Astrocyte (in vitro differentiated cells and primary cell): ENCODE results near the gene CD2. TPM values are rescaled to one million over a fixed set of nuclear protein-coding genes. Genes with fewer than 3 reads are reported as not detected.

Experiments
- DNase-seq: peaks from one replicate; pipeline ENCODE4 v3.0.0-alpha.2; 2010; ENCODE audit warnings: low read depth
- FAIRE-seq: peaks from 2 replicates; lab custom pipeline; 2011; peaks lifted over from hg19 to GRCh38; lab: Jason Lieb, UNC
- H2AFZ ChIP-seq: 2 replicates; pipeline ENCODE4 v1.6.0; 2012; ENCODE audit warnings: low read depth, low read length, inconsistent platforms
- H3K27ac ChIP-seq: 2 replicates; pipeline ENCODE4 v1.5.1; 2011; ENCODE audit warnings: low read depth, low read length, inconsistent platforms
- H3K27me3 ChIP-seq: 2 replicates; pipeline ENCODE4 v1.6.0; 2011; ENCODE audit warnings: low read length, inconsistent platforms; ENCODE audit not compliant: insufficient read depth
- H3K36me3 ChIP-seq: 2 replicates; pipeline ENCODE4 v1.5.1; 2011; ENCODE audit warnings: low read length, inconsistent platforms; ENCODE audit not compliant: insufficient read depth
- H3K4me1 ChIP-seq: 2 replicates; pipeline ENCODE4 v1.5.1; 2011; ENCODE audit warnings: low read length, inconsistent platforms; ENCODE audit not compliant: insufficient read depth
- H3K4me2 ChIP-seq: 2 replicates; pipeline ENCODE4 v1.6.0; 2012; ENCODE audit warnings: low read length, inconsistent platforms
- H3K4me3 ChIP-seq: 2 replicates; pipeline ENCODE4 v1.5.1; 2011; ENCODE audit warnings: low read depth, mild to moderate bottlenecking, low read length, inconsistent platforms; ENCODE audit not compliant: insufficient read depth
- H3K79me2 ChIP-seq: 2 replicates; pipeline ENCODE4 v1.6.0; 2012; ENCODE audit warnings: mild to moderate bottlenecking, low read length, inconsistent platforms; ENCODE audit not compliant: insufficient read depth
- H3K9ac ChIP-seq: 2 replicates; pipeline ENCODE4 v1.6.0; 2012; ENCODE audit warnings: mild to moderate bottlenecking, low read length, inconsistent platforms
- H3K9me3 ChIP-seq: 2 replicates; pipeline ENCODE4 v1.5.1; 2012; ENCODE audit warnings: low read depth, mild to moderate bottlenecking, low read length, inconsistent platforms; ENCODE audit not compliant: insufficient read depth
- H4K20me1 ChIP-seq: 2 replicates; pipeline ENCODE4 v1.6.0; 2012; ENCODE audit warnings: low read length, inconsistent platforms; ENCODE audit not compliant: insufficient read depth
- H3K27ac Mint-ChIP-seq: one replicate; pipeline ENCODE4 v1.8.0; 2021; ENCODE audit warnings: mild to moderate bottlenecking, mixed read lengths; ENCODE audit not compliant: unreplicated experiment
- H3K27me3 Mint-ChIP-seq: one replicate; pipeline ENCODE4 v1.8.0; 2021; ENCODE audit warnings: low read depth, mixed read lengths; ENCODE audit not compliant: unreplicated experiment
- H3K36me3 Mint-ChIP-seq: one replicate; pipeline ENCODE4 v1.8.0; 2021; ENCODE audit warnings: low read depth, mixed read lengths; ENCODE audit not compliant: unreplicated experiment
- H3K4me1 Mint-ChIP-seq: one replicate; pipeline ENCODE4 v1.8.0; 2021; ENCODE audit warnings: low read depth, mixed read lengths; ENCODE audit not compliant: unreplicated experiment
- H3K4me3 Mint-ChIP-seq: one replicate; pipeline ENCODE4 v1.8.0; 2021; ENCODE audit warnings: mild to moderate bottlenecking, moderate library complexity, mixed read lengths; ENCODE audit not compliant: unreplicated experiment
- H3K9me3 Mint-ChIP-seq: one replicate; pipeline ENCODE4 v1.8.0; 2021; ENCODE audit warnings: mild to moderate bottlenecking, mixed read lengths; ENCODE audit not compliant: unreplicated experiment
- CTCF ChIP-seq: IDR thresholded peaks from 2 replicates; pipeline ENCODE4 v1.5.1; 2011; ENCODE audit warnings: low read depth, mild to moderate bottlenecking, inconsistent platforms, low read length, moderate library complexity; ENCODE audit not compliant: insufficient read depth
- EZH2 ChIP-seq: IDR thresholded peaks from 2 replicates; pipeline ENCODE4 v1.6.1; 2012; ENCODE audit warnings: mild to moderate bottlenecking, low read length, inconsistent platforms; ENCODE audit not compliant: insufficient read depth
- total RNA-seq: library from RNA; stranded (reverse); gene quantifications from 2 replicates; pipeline ENCODE4 v1.2.1, GENCODE V29; 2021

CD2 gene
- total RNA-seq, 1 donor from 2014 or later: 0.14 TPM

- DNase-seq: no peak
- H3K9me3 Mint-ChIP-seq: peaks cover 10% of the 10 kb centered on the region
- Histone ChIP-seq H3K27ac (no peak overlapping the region), H3K9ac (no peak overlapping the region), H3K4me1 (no peaks in the 10 kb centered on the region), H3K36me3 (no peaks in the 10 kb centered on the region), H3K4me2 (no peak overlapping the region), H4K20me1 (no peaks in the 10 kb centered on the region), H3K9me3 (no peaks in the 10 kb centered on the region), H3K4me3 (no peak overlapping the region), H2AFZ (no peak overlapping the region), H3K79me2 (no peaks in the 10 kb centered on the region), H3K27me3 (peaks cover 10% of the 10 kb centered on the region)
- no peak for FAIRE-seq
- H3K4me1 Mint-ChIP-seq: no peaks in the 10 kb centered on the region
- TF ChIP-seq EZH2 (no peak), CTCF (no peak)
- no peak overlapping the region for H3K4me3 Mint-ChIP-seq
- H3K27me3 Mint-ChIP-seq: peaks cover 2% of the 10 kb centered on the region
- H3K27ac Mint-ChIP-seq: no peak overlapping the region
- H3K36me3 Mint-ChIP-seq: no peaks in the 10 kb centered on the region
Observed at GRCh38 chr1:116785006-116785405, 30.8 kb downstream of the CD2 start.

GRCh38 chr1:116786049-116786448, 31.8 kb downstream of the CD2 start:
- Histone ChIP-seq H2AFZ (no peak overlapping the region), H3K27ac (no peak overlapping the region), H3K9ac (no peak overlapping the region), H3K4me3 (no peak overlapping the region), H4K20me1 (no peaks in the 10 kb centered on the region), H3K4me2 (no peak overlapping the region), H3K79me2 (no peaks in the 10 kb centered on the region), H3K9me3 (no peaks in the 10 kb centered on the region), H3K27me3 (peaks cover 10% of the 10 kb centered on the region), H3K4me1 (no peaks in the 10 kb centered on the region), H3K36me3 (no peaks in the 10 kb centered on the region)
- Mint-ChIP-seq H3K4me1 (no peaks in the 10 kb centered on the region), H3K4me3 (no peak overlapping the region), H3K36me3 (no peaks in the 10 kb centered on the region), H3K27me3 (peaks cover 2% of the 10 kb centered on the region), H3K27ac (no peak overlapping the region), H3K9me3 (peaks cover 10% of the 10 kb centered on the region)
- DNase-seq (no peak), FAIRE-seq (no peak)
- TF ChIP-seq CTCF: no peak
- TF ChIP-seq EZH2: no peak

GRCh38 chr1:116791727-116792126, 37.5 kb downstream of the CD2 start:
- H3K9me3 ChIP-seq: no peaks in the 10 kb centered on the region
- H3K4me3 ChIP-seq: no peak overlapping the region
- no peaks in the 10 kb centered on the region for H3K36me3 ChIP-seq
- no peaks in the 10 kb centered on the region for H3K79me2 ChIP-seq
- H3K4me1 ChIP-seq: no peaks in the 10 kb centered on the region
- no peaks in the 10 kb centered on the region for H3K4me1 Mint-ChIP-seq
- H3K4me3 Mint-ChIP-seq: no peak overlapping the region
- H3K36me3 Mint-ChIP-seq: no peaks in the 10 kb centered on the region
- TF ChIP-seq CTCF (no peak), EZH2 (no peak)
- FAIRE-seq (no peak), DNase-seq (no peak)
- H3K9me3 Mint-ChIP-seq: peaks cover 1% of the 10 kb centered on the region
- H3K9ac ChIP-seq: no peak overlapping the region
- no peak overlapping the region for H2AFZ ChIP-seq
- peaks cover 3% of the 10 kb centered on the region for H3K27me3 ChIP-seq
- H3K4me2 ChIP-seq: no peak overlapping the region
- H4K20me1 ChIP-seq: no peaks in the 10 kb centered on the region
- H3K27ac Mint-ChIP-seq: no peak overlapping the region
- no peak overlapping the region for H3K27ac ChIP-seq
- H3K27me3 Mint-ChIP-seq: peaks cover 5% of the 10 kb centered on the region
